Keratinocyte (primary cell): ENCODE data around the gene RPS29. TPM values are rescaled to one million over a fixed set of nuclear protein-coding genes. Genes with fewer than 3 reads are reported as not detected.

Experiments used
- DNase-seq: peaks from one replicate; pipeline ENCODE4 v3.0.0-alpha.2; 2011; ENCODE audit warnings: low read depth, missing footprints, low spot score
- FAIRE-seq: peaks from 2 replicates; lab custom pipeline; 2011; peaks lifted over from hg19 to GRCh38; lab: Jason Lieb, UNC
- H2AFZ ChIP-seq: 2 replicates; pipeline ENCODE4 v1.6.0; 2012; ENCODE audit warnings: low read length, control low read depth, inconsistent platforms; ENCODE audit not compliant: control insufficient read depth
- H3K27ac ChIP-seq: 2 replicates; pipeline ENCODE4 v1.5.1; 2011; ENCODE audit warnings: low read length; ENCODE audit not compliant: control insufficient read depth, insufficient read depth
- H3K27me3 ChIP-seq: 3 replicates; pipeline ENCODE4 v1.6.0; 2011; ENCODE audit warnings: low read length; ENCODE audit not compliant: control insufficient read depth, insufficient read depth; ENCODE audit errors: extremely low read depth
- H3K36me3 ChIP-seq, 2 experiments: 2 replicates in 1 of 2; 3 replicates in 1 of 2; pipeline ENCODE4 v1.5.1; 2011; ENCODE audit warnings: low read length in 2 of 2, mild to moderate bottlenecking in 1 of 2; ENCODE audit not compliant: control insufficient read depth in 2 of 2, insufficient read depth in 2 of 2; ENCODE audit errors: extremely low read depth in 1 of 2
- H3K4me1 ChIP-seq: 3 replicates; pipeline ENCODE4 v1.5.1; 2011; ENCODE audit warnings: low read length; ENCODE audit not compliant: control insufficient read depth, insufficient read depth; ENCODE audit errors: extremely low read depth
- H3K4me2 ChIP-seq: 3 replicates; pipeline ENCODE4 v1.6.0; 2011; ENCODE audit warnings: low read depth, low read length; ENCODE audit not compliant: control insufficient read depth, insufficient read depth; ENCODE audit errors: extremely low read depth
- H3K4me3 ChIP-seq, 3 experiments: fragments of 200-600 bp in 1 of 3; sonication (generic) in 1 of 3; 2 replicates in 2 of 3; 3 replicates in 1 of 3; pipeline ENCODE4 v1.5.1; 2011 to 2016; ENCODE audit warnings: low read length in 3 of 3, mild to moderate bottlenecking in 3 of 3, control low read depth in 2 of 3, inconsistent platforms in 1 of 3, low read depth in 1 of 3, mixed read lengths in 1 of 3, mixed run types in 1 of 3, moderate library complexity in 1 of 3; ENCODE audit not compliant: control insufficient read depth in 2 of 3, insufficient read depth in 2 of 3; ENCODE audit errors: extremely low read depth in 1 of 3
- H3K79me2 ChIP-seq: 2 replicates; pipeline ENCODE4 v1.6.0; 2012; ENCODE audit warnings: low read length; ENCODE audit not compliant: control insufficient read depth, insufficient read depth
- H3K9ac ChIP-seq: 3 replicates; pipeline ENCODE4 v1.6.0; 2011; ENCODE audit warnings: low read length; ENCODE audit not compliant: control insufficient read depth, insufficient read depth; ENCODE audit errors: extremely low read depth
- H3K9me1 ChIP-seq: 3 replicates; pipeline ENCODE4 v1.6.0; 2011; ENCODE audit warnings: low read length; ENCODE audit not compliant: control insufficient read depth, insufficient read depth; ENCODE audit errors: extremely low read depth
- H3K9me3 ChIP-seq: 2 replicates; pipeline ENCODE4 v1.5.1; 2012; ENCODE audit warnings: low read depth, low read length; ENCODE audit not compliant: control insufficient read depth
- H4K20me1 ChIP-seq: 3 replicates; pipeline ENCODE4 v1.6.0; 2011; ENCODE audit warnings: low read length; ENCODE audit not compliant: control insufficient read depth, insufficient read depth; ENCODE audit errors: extremely low read depth
- CTCF ChIP-seq, 3 experiments: IDR thresholded peaks in 1 of 3; conservative IDR thresholded peaks in 1 of 3; optimal IDR thresholded peaks in 1 of 3; 2 replicates in 2 of 3; 3 replicates in 1 of 3; pipeline versions ENCODE3 to v1.5.1; 2011; ENCODE audit warnings: low read length in 3 of 3, mild to moderate bottlenecking in 3 of 3, moderate library complexity in 2 of 3, control low read depth in 1 of 3, inconsistent platforms in 1 of 3; ENCODE audit not compliant: insufficient read depth in 2 of 3; ENCODE audit errors: extremely low read depth in 1 of 3
- EZH2 ChIP-seq: IDR thresholded peaks from one replicate; pipeline ENCODE4 v1.6.1; 2012; ENCODE audit warnings: inconsistent platforms, mild to moderate bottlenecking, low read length, moderate library complexity
- dilution Hi-C: fragments of 300-500 bp; cut with MboI; formaldehyde crosslinking; loops from one replicate; pipeline ENCODE4 v1.7.0; 2020; ENCODE audit warnings: low sequenced_read_pairs; ENCODE audit not compliant: extremely low pct_ligation_motif_present
- polyA plus RNA-seq, 5 experiments: library from polyadenylated mRNA; depleted of rRNA in 3 of 5; stranded (reverse) in 3 of 5; stranded (forward) in 1 of 5; unstranded in 1 of 5; fragments of >200 nt; gene quantifications; 1 replicate in 1 of 5; 2 replicates in 3 of 5; 3 replicates in 1 of 5; pipeline versions ENCODE4 v1.2.1 to v1.2.3, GENCODE V29; 2011 to 2012; ENCODE audit warnings: missing spikeins in 2 of 5, low read depth in 1 of 5, low replicate concordance in 1 of 5

The RPS29 gene
- polyA plus RNA-seq, 1 donor (not counting 4 experiments of a cell fraction or from before 2014, with no cell fraction given), result 3,884 TPM

- Histone ChIP-seq H3K36me3 (peaks cover 2 to 9% of the 10 kb centered on the region in 2 experiments), H3K4me1 (peaks cover 34% of the 10 kb centered on the region), H3K27me3 (no peaks in the 10 kb centered on the region), H3K9me3 (no peaks in the 10 kb centered on the region), H3K9ac (no peak overlapping the region), H3K4me3 (no peak overlapping the region), H3K4me2 (peak overlapping the region; percentile 14), H3K27ac (peak overlapping the region; percentile 22), H2AFZ (no peak overlapping the region), H3K79me2 (peaks cover 52% of the 10 kb centered on the region), H3K9me1 (no peaks in the 10 kb centered on the region), H4K20me1 (peaks cover 7% of the 10 kb centered on the region)
- no peak for FAIRE-seq
- dilution Hi-C loops, result no loop called here
- TF ChIP-seq CTCF (optimal IDR thresholded peaks at IDR 0.05 in 1 of 3, IDR thresholded peaks at IDR 0.05 in 1 of 3, conservative IDR thresholded peaks at IDR 0.05 in 1 of 3; ENCODE audit: extremely low read depth in 1 of 3, insufficient read depth in 2 of 3, low read length in 3 of 3), result no peak
- TF ChIP-seq EZH2, result no peak
- no peak for DNase-seq
Measured at GRCh38 chr14:49617852-49618519, 31.8 kb upstream of the RPS29 start.

GRCh38 chr14:49615776-49616175 is 29.6 kb upstream of the RPS29 start:
- Histone ChIP-seq H3K36me3 (peaks cover 2 to 6% of the 10 kb centered on the region in 2 experiments), H3K4me1 (peaks cover 21% of the 10 kb centered on the region), H3K27ac (no peak overlapping the region), H3K9me1 (no peaks in the 10 kb centered on the region), H3K9me3 (no peaks in the 10 kb centered on the region), H3K4me3 (no peak overlapping the region), H3K27me3 (no peaks in the 10 kb centered on the region), H4K20me1 (no peaks in the 10 kb centered on the region), H2AFZ (no peak overlapping the region), H3K9ac (no peak overlapping the region), H3K4me2 (no peak overlapping the region), H3K79me2 (peaks cover 30% of the 10 kb centered on the region)
- DNase-seq (no peak), FAIRE-seq (no peak)
- dilution Hi-C loops, result no loop called here
- TF ChIP-seq EZH2, result no peak
- TF ChIP-seq CTCF (optimal IDR thresholded peaks at IDR 0.05 in 1 of 3, IDR thresholded peaks at IDR 0.05 in 1 of 3, conservative IDR thresholded peaks at IDR 0.05 in 1 of 3; ENCODE audit: extremely low read depth in 1 of 3, insufficient read depth in 2 of 3, low read length in 3 of 3), result no peak
